T47D (cell line): ENCODE results near the gene CENPP.

ENCODE experiments used
- DNase-seq, 2 experiments: peaks; one replicate each; pipeline versions ENCODE4 v3.0.0 to v3.0.0-alpha.2; 2011 to 2012; ENCODE audit warnings: low read depth in 1 of 2, low spot score in 1 of 2
- JUND ChIP-seq: IDR thresholded peaks from 2 replicates; pipeline ENCODE4 v1.6.1; 2012; ENCODE audit warnings: low read depth
- in situ Hi-C: cut with HindIII; loops from 2 replicates; pipeline ENCODE4 v1.10.0; 2016; ENCODE audit warnings: low sequenced_read_pairs, low pct_unique_long_range_greater_than_20kb

CENPP gene

GRCh38 chr9:92639791-92640271 is 314.1 kb downstream of the CENPP start:
- TF ChIP-seq JUND = no peak
- in situ Hi-C loops = no loop called here
- DNase-seq = no peak

DNA sequence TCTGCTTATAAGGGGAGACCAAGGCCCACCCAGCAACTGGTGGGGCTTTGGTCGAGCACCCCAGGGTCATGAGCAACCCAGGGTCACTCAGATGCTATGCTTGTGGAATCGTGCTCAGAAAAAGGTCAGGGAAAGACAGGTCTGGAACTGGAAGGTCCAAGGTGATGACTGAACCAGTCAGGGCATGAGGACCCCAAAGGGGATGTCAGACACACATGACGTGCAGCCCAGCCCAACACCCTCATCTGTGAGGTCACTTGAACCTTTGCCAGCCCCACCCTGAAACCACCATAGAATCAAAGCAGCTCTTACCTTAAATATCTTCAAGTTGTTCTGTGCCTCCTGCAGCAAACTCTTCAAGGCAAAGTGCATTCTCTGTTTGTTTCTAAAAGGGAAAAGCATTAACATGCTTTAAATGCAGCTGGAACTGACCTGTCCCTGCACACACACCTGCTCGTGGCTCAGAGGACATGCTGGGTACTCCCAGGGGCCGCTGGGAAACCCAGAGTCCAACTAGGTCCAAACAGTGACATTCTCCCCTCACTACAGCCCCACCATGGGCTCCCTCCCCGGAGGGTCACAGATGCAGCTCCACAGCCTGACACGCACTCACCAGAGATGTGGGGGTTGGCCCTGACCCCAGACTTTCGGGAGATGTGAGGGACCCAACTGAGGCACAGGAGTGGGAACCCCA is 314.8 kb downstream of the CENPP start:
- in situ Hi-C loops = no loop called here
- no peak for TF ChIP-seq JUND
- DNase-seq = no peak

- no peak for TF ChIP-seq JUND
- no peak for DNase-seq
- in situ Hi-C loops = no loop called here
Measured at GRCh38 chr9:92641092-92641809, 315.5 kb downstream of the CENPP start.

DNA sequence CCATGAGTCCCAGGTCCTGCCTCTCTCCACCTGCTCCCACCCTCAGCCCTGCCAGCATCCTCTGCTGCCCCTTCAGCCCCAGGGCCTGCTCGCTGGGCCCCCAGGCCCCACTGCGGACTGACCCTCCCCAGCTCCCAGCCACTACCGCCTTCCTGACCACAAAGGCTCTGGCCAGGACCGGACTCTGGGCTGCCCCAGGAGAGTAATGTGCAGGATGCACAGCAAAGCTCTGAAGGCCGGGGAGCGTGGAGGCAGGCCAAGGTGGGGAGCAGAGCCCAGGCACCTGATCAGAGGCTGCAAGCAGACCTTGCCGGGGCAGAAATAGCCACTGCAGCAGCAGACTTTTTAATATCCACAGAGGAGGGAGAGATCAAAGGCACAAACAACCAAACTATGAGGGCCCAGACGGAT is 316.3 kb downstream of the CENPP start:
- in situ Hi-C loops = no loop called here
- DNase-seq = no peak
- TF ChIP-seq JUND = no peak

DNA sequence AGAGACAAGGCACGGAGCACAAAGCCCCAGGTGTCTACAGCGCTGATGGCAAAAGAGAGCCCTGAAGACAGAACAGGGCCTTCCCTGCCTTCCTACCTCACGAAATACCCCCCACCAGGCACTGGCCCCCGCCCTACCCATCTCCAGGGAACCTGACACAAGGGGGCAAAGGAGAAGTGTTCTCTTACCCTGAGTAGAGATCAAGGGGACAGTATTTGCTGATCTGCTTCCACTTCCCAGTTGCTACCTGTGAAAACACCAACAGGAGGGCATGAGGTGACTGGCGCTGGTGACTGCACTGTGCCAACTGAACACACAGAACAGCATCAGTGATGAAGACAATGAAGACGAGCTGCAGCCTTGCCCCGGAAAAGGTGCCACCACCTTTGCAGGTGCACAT is 316.8 kb downstream of the CENPP start:
- TF ChIP-seq JUND = no peak
- in situ Hi-C loops = no loop called here
- no peak for DNase-seq

DNA sequence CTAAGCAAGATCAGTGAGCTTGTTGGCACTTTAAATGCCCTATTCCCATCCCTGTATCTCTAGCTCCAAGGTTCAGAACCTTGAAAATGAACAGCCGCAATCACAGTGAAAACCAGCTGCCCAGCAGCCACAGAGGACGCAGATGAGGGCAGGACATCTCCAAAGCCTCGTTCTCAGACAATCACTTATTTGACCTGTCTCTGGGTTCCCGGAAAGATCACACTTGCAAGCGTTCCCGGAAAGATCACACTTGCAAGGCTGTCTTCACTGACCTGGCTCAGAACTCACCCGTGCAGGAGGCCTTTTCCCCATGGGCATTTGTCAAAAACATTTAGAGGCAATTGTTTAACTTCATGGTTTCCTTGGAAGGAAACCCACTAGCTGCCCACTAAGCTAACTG is 318.5 kb downstream of the CENPP start:
- DNase-seq = no peak
- TF ChIP-seq JUND = no peak
- in situ Hi-C loops = no loop called here

GRCh38 chr9:92645041-92645440 is 319.3 kb downstream of the CENPP start:
- TF ChIP-seq JUND = no peak
- DNase-seq = no peak
- in situ Hi-C loops = no loop called here

DNA sequence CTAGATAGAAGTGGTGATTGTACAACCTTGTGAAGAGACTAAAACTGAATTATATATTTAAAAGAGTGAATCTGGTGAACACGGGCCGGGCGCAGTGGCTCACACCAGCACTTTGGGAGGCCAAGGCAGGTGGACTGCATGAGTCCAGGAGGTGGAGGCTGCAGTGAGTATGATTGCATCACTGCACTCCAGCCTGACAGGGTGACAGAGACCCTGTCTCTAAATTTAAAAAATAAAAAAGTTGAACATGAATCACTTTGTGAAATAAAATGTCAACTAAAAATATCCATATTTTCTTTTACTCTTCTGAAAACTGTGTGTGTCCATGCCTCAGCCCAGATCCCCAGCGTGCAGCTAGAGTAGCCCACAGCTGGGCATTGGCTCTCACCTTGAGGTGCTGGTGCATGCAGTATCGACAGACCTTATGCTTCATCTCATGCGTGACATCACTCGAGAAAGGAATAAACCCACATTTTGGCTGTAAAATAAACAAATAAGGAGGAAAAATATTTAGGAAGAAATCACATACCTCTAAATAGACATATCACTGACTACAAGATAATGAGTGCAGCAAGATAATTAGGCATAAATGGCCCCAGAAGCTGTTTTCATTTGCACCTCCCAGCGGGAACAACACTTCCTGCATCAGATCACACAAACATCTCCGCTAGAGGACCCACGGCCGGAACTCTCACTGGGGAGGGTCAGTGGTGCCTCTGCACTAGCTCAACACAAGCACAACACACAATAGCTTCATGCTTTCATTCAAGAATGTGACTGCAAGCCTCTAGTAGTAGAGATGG is 322.1 kb downstream of the CENPP start:
- DNase-seq = no peak
- in situ Hi-C loops = no loop called here
- no peak for TF ChIP-seq JUND

DNA sequence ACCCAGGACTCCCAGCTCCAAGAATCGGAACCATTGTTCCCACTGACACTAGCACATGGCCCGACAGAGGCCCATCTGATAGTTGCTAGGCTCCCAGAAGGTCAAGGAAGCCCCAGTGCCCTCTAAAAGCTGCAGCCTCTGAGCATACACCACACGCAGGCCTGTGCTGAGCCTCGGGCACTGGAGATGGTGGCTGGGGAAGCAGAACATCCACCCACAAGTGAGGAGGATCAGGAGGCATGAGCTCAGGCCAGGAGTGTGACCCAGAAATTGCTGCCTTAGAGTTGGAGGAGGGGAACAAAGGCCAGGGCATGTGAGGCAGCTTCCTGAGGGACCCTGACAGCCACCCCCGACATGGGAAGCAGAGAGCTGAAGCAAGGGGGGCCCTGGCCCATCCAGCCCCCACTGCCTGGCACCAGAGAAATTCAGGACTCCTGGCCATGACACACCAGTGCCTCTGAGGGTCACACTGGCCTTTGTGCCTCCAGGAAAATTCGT is 322.8 kb downstream of the CENPP start:
- TF ChIP-seq JUND = no peak
- in situ Hi-C loops = no loop called here
- no peak for DNase-seq

GRCh38 chr9:92649007-92649406 is 323.3 kb downstream of the CENPP start:
- no peak for TF ChIP-seq JUND
- in situ Hi-C loops = no loop called here
- no peak for DNase-seq

DNA sequence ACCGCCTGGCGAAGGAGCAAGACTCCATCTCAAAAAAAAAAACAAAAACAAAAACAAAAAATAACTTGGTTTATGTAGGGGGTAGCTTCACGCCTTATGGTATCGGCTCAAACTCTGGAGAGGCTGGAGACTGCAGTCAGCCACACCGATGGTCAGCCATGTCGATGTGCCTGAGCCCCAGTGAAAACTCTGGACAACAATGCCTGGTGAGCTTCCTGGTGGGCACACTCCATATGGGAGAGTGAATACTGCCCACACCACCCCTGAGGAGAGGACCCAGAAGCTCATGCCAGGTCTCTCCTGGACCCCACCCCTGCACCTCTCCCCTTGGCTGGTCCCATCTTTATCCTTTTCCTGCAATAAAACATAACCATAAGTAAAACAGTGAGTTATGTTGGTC is 324.5 kb downstream of the CENPP start:
- no peak for TF ChIP-seq JUND
- DNase-seq = no peak
- in situ Hi-C loops = no loop called here

DNA sequence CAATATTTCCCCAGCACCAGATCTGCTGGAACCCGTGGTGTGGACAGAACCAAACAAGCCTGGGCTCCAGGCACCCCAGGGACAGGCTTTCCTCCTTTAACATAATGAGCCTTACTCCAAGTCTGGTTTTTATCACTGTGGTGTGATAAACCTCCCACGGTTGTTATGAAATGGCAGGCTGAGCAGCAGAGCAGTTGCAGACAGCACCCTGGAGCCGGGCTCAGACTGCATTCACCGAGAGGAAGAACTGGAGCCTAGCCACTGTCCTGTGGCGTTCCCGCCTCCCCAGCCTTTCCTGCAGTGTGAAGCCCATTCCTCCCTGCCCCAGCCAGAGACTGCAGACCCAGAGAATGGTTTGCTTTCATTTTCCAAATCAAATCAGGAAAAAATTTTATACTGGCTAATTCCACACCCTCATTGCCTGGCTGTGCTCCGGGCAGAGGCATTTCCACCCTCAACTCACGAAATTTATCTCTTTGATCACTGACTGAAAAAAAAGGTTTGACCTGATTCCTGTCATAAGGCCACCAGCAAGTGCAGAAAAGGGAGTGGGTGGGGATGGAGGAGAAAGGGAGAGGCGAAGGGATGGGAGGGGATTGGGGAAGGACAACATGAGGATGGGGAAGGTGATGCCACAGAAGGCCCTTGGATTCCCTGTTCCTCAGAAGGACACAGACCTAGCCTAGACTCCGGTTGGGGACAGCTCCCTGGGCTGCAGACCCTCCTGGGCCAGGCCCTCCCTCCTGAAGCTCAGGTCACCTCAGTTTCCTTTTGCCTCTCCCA is 325.3 kb downstream of the CENPP start:
- DNase-seq = no peak
- in situ Hi-C loops = no loop called here
- TF ChIP-seq JUND = no peak
